HG02588 (cell line): ENCODE measurements around the gene DOCK8.
"Not testable (repeated sequence)": the region's sequence is repeated elsewhere in the genome, so short reads cannot be mapped to it uniquely, and the experiment has no call there.

ENCODE experiments used
- ATAC-seq: cut with Tn5 transposase; IDR thresholded peaks from one replicate; pipeline ENCODE4 v1.9.1; 2021; ENCODE audit warnings: mild to moderate bottlenecking, moderate library complexity; ENCODE audit not compliant: unreplicated experiment

DOCK8 gene

GRCh38 chr9:224582-225520 lies 10.2 kb downstream of the DOCK8 start:
- ATAC-seq: no peak

- ATAC-seq: no peak
These were observed 13.2 kb downstream of the DOCK8 start for GRCh38 chr9:227860-228259.

- ATAC-seq: no peak
These were observed 14.4 kb downstream of the DOCK8 start for GRCh38 chr9:228929-229695.

DNA sequence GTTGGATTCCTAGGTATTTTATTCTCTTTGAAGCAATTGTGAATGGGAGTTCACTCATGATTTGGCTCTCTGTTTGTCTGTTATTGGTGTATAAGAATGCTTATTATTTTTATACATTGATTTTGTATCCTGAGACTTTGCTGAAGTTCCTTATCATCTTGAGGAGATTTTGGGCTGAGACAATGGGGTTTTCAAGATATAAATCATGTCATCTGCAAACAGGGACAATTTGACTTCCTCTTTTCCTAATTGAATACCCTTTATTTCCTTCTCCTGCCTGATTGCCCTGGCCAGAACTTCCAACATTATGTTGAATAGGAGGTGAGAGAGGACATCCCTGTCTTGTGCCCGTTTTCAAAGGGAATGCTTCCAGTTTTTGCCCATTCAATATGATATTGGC lies 17.0 kb downstream of the DOCK8 start:
- ATAC-seq: not testable (repeated sequence)

DNA sequence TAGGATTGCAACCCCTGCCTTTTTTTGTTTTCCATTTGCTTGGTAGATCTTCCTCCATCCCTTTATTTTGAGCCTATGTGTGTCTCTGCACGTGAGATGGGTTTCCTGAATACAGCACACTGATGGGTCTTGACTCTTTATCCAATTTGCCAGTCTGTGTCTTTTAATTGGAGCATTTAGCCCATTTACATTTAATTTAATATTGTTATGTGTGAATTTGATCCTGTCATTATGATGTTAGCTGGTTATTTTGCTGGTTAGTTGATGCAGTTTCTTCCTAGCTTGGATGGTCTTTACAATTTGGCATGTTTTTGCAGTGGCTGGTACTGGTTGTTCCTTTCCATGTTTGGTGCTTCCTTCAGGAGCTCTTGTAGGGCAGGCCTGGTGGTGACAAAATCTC lies 19.0 kb downstream of the DOCK8 start:
- ATAC-seq: not testable (repeated sequence)

DNA sequence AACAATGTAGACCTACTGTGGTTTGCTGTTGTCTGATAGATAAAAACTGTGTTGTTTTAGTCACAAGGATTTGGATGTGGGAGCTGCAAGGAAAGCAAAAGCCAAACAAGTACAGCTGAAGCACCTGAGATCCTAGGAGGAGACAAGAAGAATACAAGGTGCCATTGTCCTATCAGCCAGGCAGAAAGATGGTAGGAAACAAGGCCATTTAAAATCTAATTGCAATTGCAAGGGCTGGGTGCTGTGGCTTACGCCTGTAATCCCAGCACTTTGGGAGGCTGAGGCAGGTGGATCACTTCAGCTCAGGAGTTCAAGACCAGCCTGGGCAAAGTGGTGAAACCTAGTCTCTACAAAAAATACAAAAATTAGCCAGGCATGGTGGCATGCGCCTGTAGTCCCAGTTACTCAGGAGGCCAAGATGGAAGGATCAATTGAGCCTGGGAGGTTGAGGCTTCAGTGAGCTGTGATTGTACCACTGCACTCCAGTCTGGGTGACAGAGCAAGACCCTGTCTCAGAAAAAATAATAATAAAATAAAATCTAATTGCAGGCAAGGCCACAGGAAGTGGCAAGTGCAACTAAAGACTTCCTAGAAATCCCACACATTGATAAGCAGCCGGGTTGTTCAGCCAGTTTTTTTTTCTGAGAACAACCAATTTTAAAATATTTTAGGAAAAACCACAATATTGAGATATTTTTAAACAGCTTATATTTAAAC lies 22.6 kb downstream of the DOCK8 start:
- no peak for ATAC-seq

- no peak for ATAC-seq
These were observed 23.2 kb downstream of the DOCK8 start for GRCh38 chr9:237858-238345.

DNA sequence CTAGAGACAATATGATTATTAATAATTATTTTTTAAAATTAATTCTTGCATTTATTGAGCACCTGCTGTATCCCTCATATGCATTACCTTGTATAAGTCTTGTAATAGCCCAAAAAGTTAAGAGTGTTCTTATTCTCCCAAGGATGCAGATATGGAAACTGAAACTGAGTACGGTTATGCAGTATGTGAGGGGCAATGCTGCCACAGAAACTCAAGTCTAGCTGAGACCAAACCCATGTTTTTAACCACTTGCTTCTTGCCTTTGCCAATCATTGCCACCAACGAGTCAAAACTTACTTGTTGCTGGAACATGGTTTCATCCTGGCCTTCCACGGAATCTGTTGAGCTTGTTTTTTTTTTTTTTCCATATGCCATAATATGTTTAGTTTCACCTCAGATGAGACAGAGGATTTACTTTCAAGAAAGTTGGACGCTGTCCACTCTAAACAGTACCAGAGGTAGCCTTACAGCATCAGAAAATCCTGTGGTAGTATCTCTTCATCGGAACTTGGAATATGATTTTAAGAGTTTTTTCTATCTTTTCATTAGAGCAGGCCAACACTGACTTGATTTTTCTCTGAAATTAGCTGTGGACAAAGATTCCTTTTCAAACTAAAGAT lies 27.9 kb downstream of the DOCK8 start:
- ATAC-seq: no peak

DNA sequence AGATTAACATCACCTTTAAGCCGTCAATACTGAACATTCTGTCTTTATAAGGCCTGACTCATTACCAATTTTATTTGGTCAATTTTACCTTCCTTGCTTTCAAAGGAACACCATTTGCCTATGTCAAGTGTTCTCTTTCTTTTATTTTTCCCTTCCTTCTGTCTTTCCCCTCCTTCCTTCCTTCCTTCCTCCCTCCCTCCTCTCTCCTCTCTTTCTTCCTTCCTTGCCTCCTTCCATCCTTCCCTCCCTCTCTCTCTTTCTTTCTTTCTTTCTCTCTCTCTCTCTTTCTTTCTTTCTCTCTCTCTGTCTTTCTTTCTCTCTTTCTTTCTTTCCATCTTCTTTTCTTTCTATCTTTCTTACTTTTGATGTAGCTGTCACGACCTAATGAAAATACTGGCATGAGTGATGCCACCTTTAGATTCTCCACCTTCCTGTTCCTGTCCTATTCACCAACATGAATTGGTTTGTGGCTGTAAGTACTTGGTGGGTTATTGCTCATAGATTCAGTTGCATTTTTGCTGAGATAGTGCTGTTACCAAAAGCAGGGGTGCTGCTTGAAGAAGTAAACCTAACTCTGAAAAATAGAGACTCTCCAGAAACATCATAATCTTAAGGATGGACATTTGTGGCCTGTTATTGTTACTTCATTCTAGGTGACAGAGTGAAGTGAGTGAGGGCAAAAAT lies 33.8 kb downstream of the DOCK8 start:
- no peak for ATAC-seq

DNA sequence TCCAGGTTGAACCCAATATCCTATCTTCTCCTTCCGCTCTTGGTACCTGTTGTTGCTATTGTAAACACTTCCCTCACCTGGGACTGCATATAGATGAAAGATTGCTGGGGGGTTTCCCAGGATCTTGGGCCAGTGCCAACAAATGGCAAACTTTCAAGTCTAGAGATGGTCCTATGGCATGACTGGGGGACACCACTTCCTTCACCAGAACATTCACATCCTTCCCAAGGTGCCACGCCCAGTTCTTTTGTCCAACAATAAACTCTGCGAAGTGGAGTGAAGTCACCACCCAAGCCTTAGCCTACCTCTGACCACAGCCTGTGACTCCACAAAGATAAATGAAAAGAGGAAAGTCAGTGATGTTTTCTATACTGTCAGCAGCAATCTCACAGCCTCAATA lies 34.4 kb downstream of the DOCK8 start:
- no peak for ATAC-seq

DNA sequence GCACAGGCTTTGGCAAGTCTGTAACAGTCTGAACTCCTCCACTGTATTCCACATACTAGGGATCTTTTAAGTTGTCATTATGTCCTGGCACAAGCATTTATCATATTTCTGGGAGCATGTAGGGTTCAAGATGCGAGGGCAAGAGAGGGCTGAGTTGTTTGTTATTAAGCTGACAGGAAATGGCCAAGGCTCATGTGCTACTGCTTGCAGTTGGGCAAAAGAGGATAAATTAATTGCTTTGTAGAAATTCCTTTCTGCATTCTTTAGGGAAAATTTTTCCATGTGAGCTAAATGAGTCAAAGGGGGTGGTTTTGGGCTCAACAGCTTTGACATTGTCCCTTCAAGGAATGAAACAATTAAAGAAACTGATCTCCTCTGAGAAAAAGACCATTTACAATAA lies 35.4 kb downstream of the DOCK8 start:
- no peak for ATAC-seq

- ATAC-seq: no peak
These were observed 36.0 kb downstream of the DOCK8 start for GRCh38 chr9:250625-251024.

- no peak for ATAC-seq
These were observed 36.7 kb downstream of the DOCK8 start for GRCh38 chr9:251398-251797.

DNA sequence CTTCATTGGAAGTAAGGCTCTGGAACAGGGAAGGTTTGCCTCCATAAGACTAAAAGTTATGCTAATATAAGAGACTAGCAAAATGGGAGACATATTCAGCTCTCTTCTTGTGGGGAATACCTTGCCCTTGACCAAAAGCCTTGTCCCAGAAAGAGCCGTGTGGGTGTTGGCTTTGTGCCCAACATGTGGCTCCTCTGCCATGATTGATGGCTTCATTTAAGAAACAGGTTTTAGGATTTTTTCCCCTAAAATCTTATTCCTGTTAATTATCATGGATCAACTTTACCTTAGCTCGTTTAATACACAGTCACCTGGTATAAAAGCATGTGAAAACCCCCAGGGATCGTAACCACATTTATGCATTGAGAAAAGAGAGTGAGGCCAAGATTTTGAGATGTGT lies 38.9 kb downstream of the DOCK8 start:
- no peak for ATAC-seq

GRCh38 chr9:254516-254915 lies 39.9 kb downstream of the DOCK8 start:
- ATAC-seq: no peak

DNA sequence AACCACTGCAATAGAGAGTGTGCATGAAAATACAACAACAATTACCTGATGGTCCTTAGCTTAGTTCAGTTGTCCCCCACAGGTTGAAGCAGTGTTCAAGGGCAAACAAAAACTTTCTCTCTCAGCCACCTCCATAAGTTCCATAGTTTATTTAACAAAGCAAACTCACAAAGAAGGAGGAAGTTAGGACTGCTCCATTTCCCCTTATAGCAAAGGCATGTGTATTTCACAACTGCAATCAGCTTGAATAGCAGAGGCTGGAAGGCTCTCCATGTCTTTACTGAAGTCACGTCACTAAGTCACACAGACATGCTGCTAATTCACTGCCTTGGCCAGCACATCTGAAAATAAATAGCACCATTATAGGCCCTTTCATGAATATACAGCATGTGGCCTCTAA lies 43.3 kb downstream of the DOCK8 start:
- ATAC-seq: no peak

GRCh38 chr9:259405-260404 lies 45.0 kb downstream of the DOCK8 start:
- no peak for ATAC-seq

DNA sequence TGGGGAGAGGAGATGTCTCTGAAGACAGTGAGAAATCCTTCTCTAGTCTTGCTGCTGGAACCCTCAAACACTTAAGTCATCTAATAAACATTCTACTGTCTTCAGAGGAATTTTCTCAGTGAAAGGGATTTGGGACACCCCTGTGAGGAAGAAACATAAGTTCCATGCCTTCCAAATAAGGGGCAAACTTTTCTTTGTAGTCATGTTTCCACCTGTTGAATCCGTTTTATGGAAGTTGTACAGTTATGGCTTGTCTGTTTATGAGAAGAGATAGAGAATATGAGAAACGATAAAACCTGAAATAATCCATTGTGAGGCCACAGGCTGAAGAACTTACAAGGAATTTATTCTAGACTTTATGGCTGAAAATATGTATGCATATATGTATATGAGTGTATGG lies 49.6 kb downstream of the DOCK8 start:
- ATAC-seq: no peak
